KMS-11 (cell line): ENCODE measurements around the gene TEKT3.

ENCODE experiments used
- H2AFZ ChIP-seq: fragments of 200-600 bp; sonication (generic); 2 replicates; pipeline ENCODE4 v1.6.1; 2016; ENCODE audit warnings: antibody characterized with exemption, mixed run types, low read depth
- H3K27ac ChIP-seq: fragments of 200-600 bp; sonication (generic); 2 replicates; pipeline ENCODE4 v1.6.1; 2016; ENCODE audit warnings: mild to moderate bottlenecking, mixed run types
- H3K27me3 ChIP-seq: fragments of 200-600 bp; sonication (generic); 2 replicates; pipeline ENCODE4 v1.6.1; 2017; ENCODE audit warnings: mild to moderate bottlenecking, low read depth, mixed run types, moderate library complexity; ENCODE audit not compliant: insufficient read depth
- H3K36me3 ChIP-seq: fragments of 200-600 bp; sonication (generic); 2 replicates; pipeline ENCODE4 v1.6.1; 2017; ENCODE audit warnings: mild to moderate bottlenecking, mixed run types; ENCODE audit not compliant: insufficient read depth
- H3K4me1 ChIP-seq: fragments of 200-600 bp; sonication (generic); 2 replicates; pipeline ENCODE4 v1.6.1; 2016; ENCODE audit warnings: mild to moderate bottlenecking, low read depth, mixed run types; ENCODE audit not compliant: poor library complexity, severe bottlenecking
- H3K4me2 ChIP-seq: fragments of 200-600 bp; sonication (generic); 2 replicates; pipeline ENCODE4 v1.7.0; 2016; ENCODE audit warnings: mild to moderate bottlenecking, mixed run types
- H3K4me3 ChIP-seq: fragments of 200-600 bp; sonication (generic); IDR thresholded peaks from 2 replicates; pipeline ENCODE4 v1.6.1; 2017; ENCODE audit warnings: low read depth, low read length, mixed read lengths; ENCODE audit not compliant: insufficient read depth
- H3K79me2 ChIP-seq: fragments of 200-600 bp; sonication (generic); 2 replicates; pipeline ENCODE4 v1.6.1; 2016; ENCODE audit warnings: low read depth, mixed run types; ENCODE audit not compliant: insufficient read depth
- H3K9ac ChIP-seq: fragments of 200-600 bp; sonication (generic); 2 replicates; pipeline ENCODE4 v1.6.1; 2016; ENCODE audit warnings: mild to moderate bottlenecking, mixed run types
- H4K20me1 ChIP-seq: fragments of 200-600 bp; sonication (generic); 2 replicates; pipeline ENCODE4 v1.6.1; 2016; ENCODE audit warnings: mild to moderate bottlenecking, mixed run types; ENCODE audit not compliant: insufficient read depth
- CTCF ChIP-seq: fragments of 200-600 bp; sonication (generic); conservative IDR thresholded peaks from 2 replicates; pipeline ENCODE4 v1.6.1; 2017; ENCODE audit warnings: low read depth, mild to moderate bottlenecking, antibody characterized with exemption, low read length, moderate library complexity, mixed read lengths

The TEKT3 gene

DNA sequence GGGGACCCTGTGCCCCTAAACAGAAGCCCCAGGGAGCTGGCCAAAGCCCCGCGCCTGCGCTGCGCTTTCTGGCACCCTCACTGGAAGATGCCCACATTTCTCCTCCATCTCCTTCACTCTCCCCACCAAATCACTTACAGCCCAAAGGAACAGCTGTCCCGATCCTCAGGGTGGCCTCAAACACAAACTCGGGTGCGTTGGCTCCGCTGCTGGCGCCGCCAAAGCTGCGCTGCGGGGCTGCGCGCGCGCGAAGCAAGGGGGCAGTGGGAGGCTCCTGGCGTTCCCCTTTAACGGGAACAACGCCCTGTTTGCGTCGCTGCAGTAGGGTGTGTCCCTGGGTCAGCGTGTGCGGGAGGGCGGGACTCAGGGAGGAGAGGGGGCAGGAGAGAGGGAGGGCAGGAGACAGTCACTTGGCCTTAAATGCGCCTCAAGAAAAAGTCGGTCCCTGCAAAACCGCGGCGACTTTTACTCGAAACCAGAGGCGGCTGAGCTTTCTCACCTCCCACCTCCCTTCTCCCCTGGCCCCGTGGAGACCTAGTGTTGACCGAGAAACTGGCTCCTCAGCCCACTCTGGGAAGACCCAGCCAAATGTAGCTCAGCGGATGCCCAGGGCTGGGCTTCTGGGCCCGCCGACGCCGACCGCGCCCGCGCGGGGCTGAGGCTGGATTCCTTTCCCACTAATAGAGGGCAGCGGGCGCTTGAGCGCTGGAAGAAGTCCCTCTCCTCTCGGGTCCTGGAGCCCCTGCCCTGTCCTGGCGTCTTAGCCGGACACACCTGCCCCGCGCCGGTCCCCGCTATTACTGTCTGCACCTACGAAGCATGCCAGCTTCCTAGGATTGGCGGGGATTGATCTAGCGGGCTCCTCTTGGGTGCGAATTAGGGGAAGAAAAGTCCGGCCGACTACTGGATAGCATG, 78.8 kb downstream of the TEKT3 start:
- H3K27ac ChIP-seq, result no peak overlapping the region
- no peak for TF ChIP-seq CTCF
- H4K20me1 ChIP-seq, result no peaks in the 10 kb centered on the region
- no peaks in the 10 kb centered on the region for H3K79me2 ChIP-seq
- no peaks in the 10 kb centered on the region for H3K36me3 ChIP-seq
- no peaks in the 10 kb centered on the region for H3K27me3 ChIP-seq
- no peak overlapping the region for H3K4me2 ChIP-seq
- no peak overlapping the region for H3K4me3 ChIP-seq
- no peak overlapping the region for H2AFZ ChIP-seq
- no peaks in the 10 kb centered on the region for H3K4me1 ChIP-seq
- H3K9ac ChIP-seq, result no peak overlapping the region

GRCh38 chr17:15261802-15262290, 79.6 kb downstream of the TEKT3 start:
- no peak overlapping the region for H3K9ac ChIP-seq
- H3K27me3 ChIP-seq, result no peaks in the 10 kb centered on the region
- no peak overlapping the region for H2AFZ ChIP-seq
- no peaks in the 10 kb centered on the region for H3K79me2 ChIP-seq
- H3K4me1 ChIP-seq, result no peaks in the 10 kb centered on the region
- H4K20me1 ChIP-seq, result no peaks in the 10 kb centered on the region
- H3K27ac ChIP-seq, result no peak overlapping the region
- no peaks in the 10 kb centered on the region for H3K36me3 ChIP-seq
- TF ChIP-seq CTCF, result no peak
- no peak overlapping the region for H3K4me2 ChIP-seq
- H3K4me3 ChIP-seq, result no peak overlapping the region

- H2AFZ ChIP-seq, result no peak overlapping the region; the same call in 1 of the 2 replicates
- H3K36me3 ChIP-seq, result no peaks in the 10 kb centered on the region
- H3K4me2 ChIP-seq, result no peak overlapping the region
- no peaks in the 10 kb centered on the region for H3K27me3 ChIP-seq
- no peak overlapping the region for H3K27ac ChIP-seq
- no peaks in the 10 kb centered on the region for H3K4me1 ChIP-seq
- H4K20me1 ChIP-seq, result no peaks in the 10 kb centered on the region
- H3K79me2 ChIP-seq, result no peaks in the 10 kb centered on the region
- H3K4me3 ChIP-seq, result no peak overlapping the region
- H3K9ac ChIP-seq, result no peak overlapping the region
- no peak for TF ChIP-seq CTCF
These were observed 80.1 kb downstream of the TEKT3 start for GRCh38 chr17:15261258-15261801.

DNA sequence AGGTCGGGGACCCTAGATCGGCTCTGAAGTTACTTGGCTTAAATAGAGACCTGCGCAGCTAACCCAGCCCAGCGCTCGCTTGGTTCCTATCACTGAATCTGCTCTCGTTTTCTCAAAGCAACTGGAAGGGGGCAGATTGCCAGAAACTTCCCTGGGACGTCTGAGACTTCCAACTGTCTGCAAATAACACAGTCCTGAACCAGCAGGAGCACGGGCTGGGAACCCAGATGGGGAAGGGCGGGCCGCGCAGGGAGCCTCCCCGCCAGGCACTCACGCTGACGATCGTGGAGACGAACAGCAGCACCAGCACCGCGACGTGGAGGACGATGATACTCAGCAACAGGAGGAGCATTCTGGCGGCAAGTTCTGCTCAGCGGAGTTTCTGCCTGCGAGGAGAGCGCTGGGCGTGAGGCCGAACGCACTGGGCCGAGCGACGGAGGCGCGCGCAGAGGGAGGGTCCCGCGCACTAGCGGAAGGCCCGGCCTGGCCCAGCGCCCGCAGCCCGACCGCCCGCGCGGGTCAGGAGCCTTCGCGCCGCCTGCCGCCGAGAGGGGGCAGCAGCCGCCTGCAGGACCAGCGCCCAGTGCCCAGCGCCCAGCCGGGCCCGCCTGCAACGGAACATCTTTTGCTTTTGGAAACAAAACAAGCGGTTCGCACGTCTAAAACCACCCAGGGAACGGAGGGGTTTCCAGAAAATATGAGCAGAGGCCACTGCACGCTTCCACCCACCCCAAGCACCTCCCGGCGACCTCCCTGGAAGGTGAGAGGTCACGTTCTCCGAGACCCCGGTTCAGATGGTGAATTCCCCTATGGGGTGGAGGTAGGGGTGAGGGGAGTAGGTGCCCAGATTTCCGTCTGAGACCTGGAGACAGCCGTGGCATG, 80.8 kb downstream of the TEKT3 start:
- peak overlapping the region; percentile 6; the same call in 1 of the 2 replicates for H3K4me2 ChIP-seq
- TF ChIP-seq CTCF, result no peak; the same call in 1 of the 2 replicates

More for the DNA sequence above, 80.8 kb downstream of the TEKT3 start:
- no peak overlapping the region for H3K4me3 ChIP-seq
- H4K20me1 ChIP-seq, result no peaks in the 10 kb centered on the region
- no peaks in the 10 kb centered on the region for H3K36me3 ChIP-seq
- no peaks in the 10 kb centered on the region for H3K4me1 ChIP-seq
- no peak overlapping the region; the same call in 1 of the 2 replicates for H3K9ac ChIP-seq
- peak overlapping the region; percentile 41; the same call in 1 of the 2 replicates for H2AFZ ChIP-seq
- no peak overlapping the region for H3K27ac ChIP-seq
- no peaks in the 10 kb centered on the region for H3K79me2 ChIP-seq
- no peaks in the 10 kb centered on the region for H3K27me3 ChIP-seq
